Neural progenitor cell (in vitro differentiated cells): ENCODE measurements around the gene DUSP3. TPM values are rescaled to one million over a fixed set of nuclear protein-coding genes. Genes with fewer than 3 reads are reported as not detected.

Experiments
- DNase-seq: peaks from one replicate; pipeline ENCODE4 v3.0.0-alpha.2; 2016; ENCODE audit warnings: low spot score
- H2AFZ ChIP-seq: fragments of 200-600 bp; sonication (generic); replicated peaks from 2 replicates; pipeline ENCODE4 v1.6.1; 2016; ENCODE audit warnings: antibody characterized with exemption
- H3F3A ChIP-seq: fragments of 200-600 bp; sonication (generic); 2 replicates; pipeline ENCODE4 v1.6.1; 2016; ENCODE audit warnings: antibody characterized with exemption, low read depth
- H3K27ac ChIP-seq: fragments of 200-600 bp; sonication (generic); 2 replicates; pipeline ENCODE4 v1.5.1; 2016; ENCODE audit warnings: mild to moderate bottlenecking
- H3K27me3 ChIP-seq: fragments of 200-600 bp; sonication (generic); 2 replicates; pipeline ENCODE4 v1.6.1; 2016; ENCODE audit warnings: mild to moderate bottlenecking, moderate library complexity
- H3K36me3 ChIP-seq: fragments of 200-600 bp; sonication (generic); 2 replicates; pipeline ENCODE4 v1.5.1; 2016
- H3K4me1 ChIP-seq: fragments of 200-600 bp; sonication (generic); 2 replicates; pipeline ENCODE4 v1.6.1; 2016; ENCODE audit warnings: mixed run types
- H3K4me2 ChIP-seq: fragments of 200-600 bp; sonication (generic); 2 replicates; pipeline ENCODE4 v1.6.1; 2016
- H3K4me3 ChIP-seq: fragments of 200-600 bp; sonication (generic); 2 replicates; pipeline ENCODE4 v1.5.1; 2016
- H3K79me2 ChIP-seq: fragments of 200-600 bp; sonication (generic); 2 replicates; pipeline ENCODE4 v1.6.1; 2016; ENCODE audit warnings: low read depth
- H3K9ac ChIP-seq: fragments of 200-600 bp; sonication (generic); 2 replicates; pipeline ENCODE4 v1.6.1; 2016
- H3K9me3 ChIP-seq: fragments of 200-600 bp; sonication (generic); 2 replicates; pipeline ENCODE4 v1.5.1; 2016; ENCODE audit warnings: low read depth
- H4K20me1 ChIP-seq: fragments of 200-600 bp; sonication (generic); 2 replicates; pipeline ENCODE4 v1.6.1; 2016; ENCODE audit warnings: low read depth
- H3K27ac Mint-ChIP-seq: 3 replicates; pipeline ENCODE4 v1.8.0; 2021; ENCODE audit warnings: mixed read lengths
- H3K27me3 Mint-ChIP-seq: 2 replicates; pipeline ENCODE4 v1.8.0; 2022; ENCODE audit warnings: low read depth, mild to moderate bottlenecking, inconsistent platforms, moderate library complexity, mixed read lengths; ENCODE audit not compliant: insufficient read depth
- H3K36me3 Mint-ChIP-seq: 3 replicates; pipeline ENCODE4 v1.8.0; 2021; ENCODE audit warnings: mixed read lengths
- H3K4me1 Mint-ChIP-seq: 3 replicates; pipeline ENCODE4 v1.8.0; 2021; ENCODE audit warnings: mixed read lengths
- H3K4me3 Mint-ChIP-seq: 3 replicates; pipeline ENCODE4 v1.8.0; 2021; ENCODE audit warnings: mild to moderate bottlenecking, moderate library complexity, mixed read lengths
- H3K9me3 Mint-ChIP-seq: 3 replicates; pipeline ENCODE4 v1.8.0; 2020; ENCODE audit warnings: mixed read lengths
- EZH2 ChIP-seq: fragments of 200-600 bp; sonication (generic); IDR thresholded peaks from 2 replicates; pipeline ENCODE4 v1.6.1; 2017; ENCODE audit warnings: antibody characterized with exemption, mild to moderate bottlenecking, moderate library complexity
- EZH2phosphoT487 ChIP-seq: fragments of 200-600 bp; sonication (generic); IDR thresholded peaks from 2 replicates; pipeline ENCODE4 v1.6.1; 2017; ENCODE audit warnings: antibody characterized with exemption
- total RNA-seq: library from RNA; depleted of rRNA; stranded (reverse); fragments of >200 nt; gene quantifications from 2 replicates; pipeline ENCODE4 v1.2.3, GENCODE V29; 2015; ENCODE audit warnings: low replicate concordance
- TF ChIP-seq, protein P1 (sequence below): fragments of 200-600 bp; sonication (generic); IDR thresholded peaks from 2 replicates; pipeline ENCODE4 v1.5.1; 2017; ENCODE audit warnings: antibody characterized with exemption, mild to moderate bottlenecking

Gene DUSP3
- total RNA-seq, 1 donor from 2014 or later, result 20.8 TPM

DNA sequence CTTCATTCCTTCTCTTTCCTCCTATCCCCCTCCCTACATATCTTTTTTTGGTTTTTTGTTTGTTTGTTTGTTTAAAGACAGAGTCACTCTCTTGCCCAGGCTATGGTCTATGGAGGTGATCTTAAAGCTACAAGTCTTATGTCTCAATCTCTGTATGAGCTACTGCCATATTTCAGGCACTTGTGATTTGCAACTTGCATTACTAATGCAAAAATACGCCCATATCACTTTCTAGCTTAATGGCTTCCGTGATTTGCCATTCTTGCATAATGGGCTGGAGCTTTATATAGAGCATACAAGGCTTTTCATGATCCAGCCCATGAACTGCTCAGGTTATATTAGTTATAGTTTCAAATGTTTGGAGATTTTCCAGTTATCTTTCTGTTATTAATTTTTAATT, 9.0 kb upstream of the DUSP3 start:
- Histone ChIP-seq H3K27ac (no peak overlapping the region), H3K9me3 (no peaks in the 10 kb centered on the region), H3K27me3 (no peaks in the 10 kb centered on the region), H3K36me3 (no peaks in the 10 kb centered on the region), H3K4me1 (no peaks in the 10 kb centered on the region), H2AFZ (no peak overlapping the region), H3F3A (no peaks in the 10 kb centered on the region), H4K20me1 (no peaks in the 10 kb centered on the region), H3K4me2 (no peak overlapping the region), H3K79me2 (no peaks in the 10 kb centered on the region), H3K9ac (no peak overlapping the region), H3K4me3 (no peak overlapping the region)
- TF ChIP-seq, protein P1, sequence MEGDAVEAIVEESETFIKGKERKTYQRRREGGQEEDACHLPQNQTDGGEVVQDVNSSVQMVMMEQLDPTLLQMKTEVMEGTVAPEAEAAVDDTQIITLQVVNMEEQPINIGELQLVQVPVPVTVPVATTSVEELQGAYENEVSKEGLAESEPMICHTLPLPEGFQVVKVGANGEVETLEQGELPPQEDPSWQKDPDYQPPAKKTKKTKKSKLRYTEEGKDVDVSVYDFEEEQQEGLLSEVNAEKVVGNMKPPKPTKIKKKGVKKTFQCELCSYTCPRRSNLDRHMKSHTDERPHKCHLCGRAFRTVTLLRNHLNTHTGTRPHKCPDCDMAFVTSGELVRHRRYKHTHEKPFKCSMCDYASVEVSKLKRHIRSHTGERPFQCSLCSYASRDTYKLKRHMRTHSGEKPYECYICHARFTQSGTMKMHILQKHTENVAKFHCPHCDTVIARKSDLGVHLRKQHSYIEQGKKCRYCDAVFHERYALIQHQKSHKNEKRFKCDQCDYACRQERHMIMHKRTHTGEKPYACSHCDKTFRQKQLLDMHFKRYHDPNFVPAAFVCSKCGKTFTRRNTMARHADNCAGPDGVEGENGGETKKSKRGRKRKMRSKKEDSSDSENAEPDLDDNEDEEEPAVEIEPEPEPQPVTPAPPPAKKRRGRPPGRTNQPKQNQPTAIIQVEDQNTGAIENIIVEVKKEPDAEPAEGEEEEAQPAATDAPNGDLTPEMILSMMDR, result no peak
- TF ChIP-seq EZH2phosphoT487 (no peak), EZH2 (no peak)
- no peak overlapping the region for H3K27ac Mint-ChIP-seq
- H3K4me3 Mint-ChIP-seq, result no peak overlapping the region
- H3K9me3 Mint-ChIP-seq, result peaks cover 8% of the 10 kb centered on the region
- no peaks in the 10 kb centered on the region for H3K36me3 Mint-ChIP-seq
- no peak for DNase-seq
- peaks cover 5% of the 10 kb centered on the region for H3K27me3 Mint-ChIP-seq
- H3K4me1 Mint-ChIP-seq, result peaks cover 6% of the 10 kb centered on the region

DNA sequence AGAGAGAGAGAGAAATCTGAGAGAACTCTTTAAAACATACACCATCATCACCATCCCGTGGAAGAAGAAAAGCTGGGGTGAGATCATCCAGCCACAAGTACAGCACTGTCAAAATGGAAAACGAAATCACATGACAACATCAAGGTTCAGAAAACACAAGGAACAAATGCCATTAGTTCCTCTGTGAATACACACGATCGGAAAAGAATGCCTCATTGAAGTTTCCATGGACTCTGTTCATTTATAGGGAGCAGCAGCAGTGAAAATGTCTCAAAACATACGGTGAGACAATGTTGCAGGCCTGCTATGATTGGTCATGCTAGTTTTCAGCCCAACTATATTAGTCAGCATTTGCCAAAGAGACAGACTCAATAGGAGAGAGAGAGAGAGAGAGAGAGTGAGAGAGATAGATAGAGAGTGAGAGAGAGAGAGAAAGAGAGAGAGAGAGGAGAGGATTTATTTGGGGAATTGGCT, 5.9 kb upstream of the DUSP3 start:
- Histone ChIP-seq H3K27me3 (peaks cover 29% of the 10 kb centered on the region), H3K9ac (no peak overlapping the region), H3F3A (peaks cover 3% of the 10 kb centered on the region), H3K27ac (no peak overlapping the region), H3K79me2 (no peaks in the 10 kb centered on the region), H3K9me3 (no peaks in the 10 kb centered on the region), H3K4me3 (no peak overlapping the region), H3K4me1 (peaks cover under 1% of the 10 kb centered on the region), H2AFZ (no peak overlapping the region), H4K20me1 (no peaks in the 10 kb centered on the region), H3K36me3 (no peaks in the 10 kb centered on the region), H3K4me2 (no peak overlapping the region)
- no peak for DNase-seq
- H3K9me3 Mint-ChIP-seq, result no peaks in the 10 kb centered on the region
- H3K4me1 Mint-ChIP-seq, result no peaks in the 10 kb centered on the region
- no peak for TF ChIP-seq EZH2
- no peak for TF ChIP-seq EZH2phosphoT487
- TF ChIP-seq, protein P1, result no peak
- H3K4me3 Mint-ChIP-seq, result no peak overlapping the region
- peaks cover 5% of the 10 kb centered on the region for H3K27me3 Mint-ChIP-seq
- no peak overlapping the region for H3K27ac Mint-ChIP-seq
- no peaks in the 10 kb centered on the region for H3K36me3 Mint-ChIP-seq

DNA sequence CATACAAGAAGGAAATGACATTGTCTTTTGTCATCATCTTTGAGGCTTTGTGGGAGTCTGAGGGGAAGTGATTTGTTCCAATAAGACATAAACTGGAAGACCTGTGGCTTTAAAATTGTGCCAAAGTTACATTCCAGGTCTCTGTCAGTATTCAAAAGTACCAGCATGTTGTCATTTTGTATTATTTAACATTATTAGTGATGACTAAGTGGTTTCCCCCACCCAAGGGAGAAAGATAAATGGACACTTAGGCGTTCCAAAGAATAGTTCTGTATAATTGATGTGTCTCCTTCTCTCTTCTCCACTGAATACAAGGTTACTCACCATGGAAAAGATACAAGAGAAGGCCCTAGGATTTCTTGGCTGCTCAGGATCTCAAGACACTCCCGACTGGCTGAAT, 5.3 kb upstream of the DUSP3 start:
- H3K36me3 Mint-ChIP-seq, result no peaks in the 10 kb centered on the region
- peaks cover 5% of the 10 kb centered on the region for H3K27me3 Mint-ChIP-seq
- Histone ChIP-seq H3K27ac (no peak overlapping the region), H2AFZ (no peak overlapping the region), H3K4me1 (peaks cover 5% of the 10 kb centered on the region), H3K9ac (no peak overlapping the region), H3K36me3 (no peaks in the 10 kb centered on the region), H3K4me3 (no peak overlapping the region), H3K79me2 (no peaks in the 10 kb centered on the region), H3K9me3 (no peaks in the 10 kb centered on the region), H3K27me3 (peaks cover 35% of the 10 kb centered on the region), H3K4me2 (no peak overlapping the region), H4K20me1 (no peaks in the 10 kb centered on the region), H3F3A (peaks cover 7% of the 10 kb centered on the region)
- no peak overlapping the region for H3K27ac Mint-ChIP-seq
- H3K4me1 Mint-ChIP-seq, result peaks cover 3% of the 10 kb centered on the region
- no peaks in the 10 kb centered on the region for H3K9me3 Mint-ChIP-seq
- no peak overlapping the region for H3K4me3 Mint-ChIP-seq
- no peak for TF ChIP-seq EZH2
- TF ChIP-seq EZH2phosphoT487, result no peak
- TF ChIP-seq, protein P1, result no peak
- no peak for DNase-seq
